HFF-Myc (cell line): ENCODE data around the gene GRAMD1B.

ENCODE experiments used
- DNase-seq: peaks from one replicate; pipeline ENCODE4 v3.0.0-alpha.2; 2011; ENCODE audit warnings: low read depth; ENCODE audit errors: extremely low read depth
- H3K4me3 ChIP-seq: replicated peaks from 2 replicates; pipeline ENCODE4 v1.5.1; 2011; ENCODE audit warnings: low read depth, mild to moderate bottlenecking, control low read depth, low read length
- TF ChIP-seq, protein P1 (sequence below): IDR thresholded peaks from 2 replicates; pipeline ENCODE4 v1.5.1; 2012; ENCODE audit warnings: mild to moderate bottlenecking, low read depth, low read length, control low read depth; ENCODE audit errors: missing control alignments

The GRAMD1B gene

GRCh38 chr11:123607781-123608180 is 177.7 kb downstream of the GRAMD1B start:
- no peak for DNase-seq
- no peak overlapping the region for H3K4me3 ChIP-seq
- TF ChIP-seq, protein P1, sequence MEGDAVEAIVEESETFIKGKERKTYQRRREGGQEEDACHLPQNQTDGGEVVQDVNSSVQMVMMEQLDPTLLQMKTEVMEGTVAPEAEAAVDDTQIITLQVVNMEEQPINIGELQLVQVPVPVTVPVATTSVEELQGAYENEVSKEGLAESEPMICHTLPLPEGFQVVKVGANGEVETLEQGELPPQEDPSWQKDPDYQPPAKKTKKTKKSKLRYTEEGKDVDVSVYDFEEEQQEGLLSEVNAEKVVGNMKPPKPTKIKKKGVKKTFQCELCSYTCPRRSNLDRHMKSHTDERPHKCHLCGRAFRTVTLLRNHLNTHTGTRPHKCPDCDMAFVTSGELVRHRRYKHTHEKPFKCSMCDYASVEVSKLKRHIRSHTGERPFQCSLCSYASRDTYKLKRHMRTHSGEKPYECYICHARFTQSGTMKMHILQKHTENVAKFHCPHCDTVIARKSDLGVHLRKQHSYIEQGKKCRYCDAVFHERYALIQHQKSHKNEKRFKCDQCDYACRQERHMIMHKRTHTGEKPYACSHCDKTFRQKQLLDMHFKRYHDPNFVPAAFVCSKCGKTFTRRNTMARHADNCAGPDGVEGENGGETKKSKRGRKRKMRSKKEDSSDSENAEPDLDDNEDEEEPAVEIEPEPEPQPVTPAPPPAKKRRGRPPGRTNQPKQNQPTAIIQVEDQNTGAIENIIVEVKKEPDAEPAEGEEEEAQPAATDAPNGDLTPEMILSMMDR = no peak

GRCh38 chr11:123608371-123608770 is 178.3 kb downstream of the GRAMD1B start:
- no peak overlapping the region for H3K4me3 ChIP-seq
- no peak for DNase-seq
- TF ChIP-seq, protein P1 = no peak

GRCh38 chr11:123608945-123609344 is 178.9 kb downstream of the GRAMD1B start:
- no peak for DNase-seq
- TF ChIP-seq, protein P1 = no peak
- H3K4me3 ChIP-seq = no peak overlapping the region

DNA sequence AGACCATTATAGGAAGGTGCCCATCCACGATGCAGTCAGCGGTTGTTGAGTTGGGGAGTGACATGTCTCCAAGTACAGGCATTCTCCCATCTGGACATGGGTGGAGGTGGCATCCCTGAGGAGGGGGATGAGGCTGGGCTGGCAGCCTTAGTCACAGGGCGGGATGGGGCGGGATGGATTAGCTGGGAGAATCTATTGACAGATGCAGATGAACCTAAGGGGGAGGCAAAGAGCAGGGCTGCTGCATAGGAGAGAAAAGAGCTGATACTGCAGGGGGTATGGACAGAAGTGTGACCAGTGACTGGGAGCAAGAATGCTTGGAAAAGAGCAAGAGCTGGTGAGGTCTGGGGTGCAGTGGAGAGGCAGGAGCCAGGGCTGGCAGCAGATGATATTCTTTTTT is 181.6 kb downstream of the GRAMD1B start:
- TF ChIP-seq, protein P1 = no peak
- no peak for DNase-seq
- H3K4me3 ChIP-seq = no peak overlapping the region

DNA sequence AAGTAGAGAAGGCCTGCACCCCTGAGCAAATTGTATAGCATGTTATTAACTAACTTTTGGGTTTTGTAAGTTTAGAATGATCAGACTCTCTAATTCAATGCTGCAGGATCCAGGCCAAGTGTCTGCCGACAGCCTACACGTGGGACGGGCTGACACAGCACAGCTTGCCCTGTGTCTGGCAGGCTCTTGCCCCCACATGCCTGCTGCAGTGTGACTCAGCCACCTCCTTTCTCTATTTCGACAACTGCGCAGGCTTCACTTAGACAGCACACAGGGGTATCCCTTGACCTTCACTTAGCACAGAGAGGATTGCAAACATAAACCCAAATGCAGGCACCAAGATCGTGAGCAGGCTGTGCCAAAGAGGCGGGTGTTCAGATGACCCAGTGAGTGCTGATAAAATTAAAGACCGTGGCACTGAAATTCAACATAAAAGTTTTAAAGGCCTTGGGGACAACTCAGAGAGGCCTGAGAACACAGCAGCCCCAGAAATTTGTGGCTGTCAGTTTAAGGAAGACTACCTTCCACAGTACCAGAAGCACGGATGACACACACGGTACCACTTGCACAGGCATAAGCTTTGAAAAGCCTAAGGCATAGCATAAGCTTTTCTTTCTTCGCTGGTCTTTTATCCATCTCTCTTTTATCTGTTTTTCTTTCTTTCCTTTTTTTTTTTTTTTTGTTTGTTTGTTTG is 186.6 kb downstream of the GRAMD1B start:
- H3K4me3 ChIP-seq = no peak overlapping the region
- TF ChIP-seq, protein P1 = no peak
- peak; percentile 16 for DNase-seq

DNA sequence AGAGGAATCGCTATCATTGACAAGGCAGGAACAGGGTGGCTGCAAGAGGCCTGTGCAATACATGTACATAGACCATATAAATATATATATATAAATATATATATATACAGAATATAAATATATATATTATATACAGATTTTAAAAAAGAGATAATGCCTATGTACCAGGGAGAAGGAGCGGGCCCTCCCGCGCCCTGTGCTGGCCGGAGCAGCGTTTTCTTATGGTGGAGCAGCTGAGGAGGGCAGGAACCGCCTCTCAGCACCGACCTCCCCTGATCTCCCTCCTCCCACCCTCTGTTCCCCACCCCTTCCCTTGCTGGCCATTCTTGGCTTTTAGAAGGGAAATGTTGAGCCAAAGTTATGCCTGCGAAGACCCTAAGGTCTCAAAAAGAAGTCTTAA is 192.5 kb downstream of the GRAMD1B start:
- no peak for DNase-seq
- H3K4me3 ChIP-seq = no peak overlapping the region
- TF ChIP-seq, protein P1 = no peak

- DNase-seq = no peak
- TF ChIP-seq, protein P1 = no peak
- H3K4me3 ChIP-seq = no peak overlapping the region
Measured at GRCh38 chr11:123624974-123625373, 194.9 kb downstream of the GRAMD1B start.
